Coronary artery (tissue), 2 donors: ENCODE data around the gene SMCHD1.

Source experiments
- DNase-seq: peaks from one replicate; pipeline ENCODE4 v3.0.0-alpha.2; 2017; ENCODE audit warnings: low spot score
- H3K27ac ChIP-seq, 2 donors: fragments of 200-600 bp; sonication (generic); one replicate each; pipeline ENCODE4 v1.5.1; 2016 to 2019
- H3K4me3 ChIP-seq: fragments of 200-600 bp; sonication (generic); 2 replicates; pipeline ENCODE4 v1.5.1; 2016; ENCODE audit warnings: mild to moderate bottlenecking, moderate library complexity
- TF ChIP-seq, protein P1 (sequence below): fragments of 200-600 bp; sonication (generic); IDR thresholded peaks from one replicate; pipeline ENCODE4 v1.5.1; 2019; ENCODE audit warnings: antibody characterized with exemption

Gene SMCHD1

DNA sequence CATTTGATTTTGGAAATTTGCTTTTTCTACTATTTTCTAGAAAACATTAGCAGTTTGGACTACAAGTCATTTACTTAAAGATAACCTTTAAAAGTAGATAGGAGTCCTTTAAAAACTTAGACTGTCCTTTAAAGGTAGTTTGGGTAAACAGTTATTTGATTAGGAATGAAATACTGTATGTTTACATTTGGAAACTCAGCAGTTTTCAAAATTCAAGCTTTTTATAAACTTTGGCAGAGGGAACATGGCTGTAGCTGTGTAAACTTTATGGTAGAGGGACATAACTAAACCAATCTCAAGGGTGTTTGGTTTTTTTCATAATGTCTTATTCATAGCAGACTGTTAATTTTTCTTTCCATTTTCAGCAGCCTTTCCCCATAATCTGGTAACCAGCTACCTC lies 90.7 kb downstream of the SMCHD1 start:
- DNase-seq = no peak
- TF ChIP-seq, protein P1, sequence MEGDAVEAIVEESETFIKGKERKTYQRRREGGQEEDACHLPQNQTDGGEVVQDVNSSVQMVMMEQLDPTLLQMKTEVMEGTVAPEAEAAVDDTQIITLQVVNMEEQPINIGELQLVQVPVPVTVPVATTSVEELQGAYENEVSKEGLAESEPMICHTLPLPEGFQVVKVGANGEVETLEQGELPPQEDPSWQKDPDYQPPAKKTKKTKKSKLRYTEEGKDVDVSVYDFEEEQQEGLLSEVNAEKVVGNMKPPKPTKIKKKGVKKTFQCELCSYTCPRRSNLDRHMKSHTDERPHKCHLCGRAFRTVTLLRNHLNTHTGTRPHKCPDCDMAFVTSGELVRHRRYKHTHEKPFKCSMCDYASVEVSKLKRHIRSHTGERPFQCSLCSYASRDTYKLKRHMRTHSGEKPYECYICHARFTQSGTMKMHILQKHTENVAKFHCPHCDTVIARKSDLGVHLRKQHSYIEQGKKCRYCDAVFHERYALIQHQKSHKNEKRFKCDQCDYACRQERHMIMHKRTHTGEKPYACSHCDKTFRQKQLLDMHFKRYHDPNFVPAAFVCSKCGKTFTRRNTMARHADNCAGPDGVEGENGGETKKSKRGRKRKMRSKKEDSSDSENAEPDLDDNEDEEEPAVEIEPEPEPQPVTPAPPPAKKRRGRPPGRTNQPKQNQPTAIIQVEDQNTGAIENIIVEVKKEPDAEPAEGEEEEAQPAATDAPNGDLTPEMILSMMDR = no peak
- Histone ChIP-seq H3K4me3 (no peak overlapping the region), H3K27ac (no peak overlapping the region)

DNA sequence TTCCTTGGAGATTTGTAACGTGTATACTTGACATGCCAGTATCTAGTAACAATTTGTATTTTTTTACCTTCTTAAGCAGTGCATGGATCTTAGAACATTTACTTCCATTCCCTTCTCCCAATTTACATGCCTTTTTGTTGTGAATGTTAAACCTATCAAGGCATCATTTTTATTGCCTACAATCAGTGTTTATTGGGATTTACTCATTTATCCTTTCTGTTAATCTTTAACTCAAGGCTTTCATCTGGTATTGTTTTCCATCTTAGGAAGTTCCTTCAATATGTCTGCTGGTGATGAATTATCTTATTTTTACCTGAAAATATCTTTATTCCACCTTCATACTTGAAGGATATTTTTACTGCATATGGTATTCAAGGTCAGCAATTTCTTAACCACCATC lies 102.8 kb downstream of the SMCHD1 start:
- no peak for DNase-seq
- TF ChIP-seq, protein P1 = no peak
- H3K4me3 ChIP-seq = no peak overlapping the region
- no peak overlapping the region for H3K27ac ChIP-seq

DNA sequence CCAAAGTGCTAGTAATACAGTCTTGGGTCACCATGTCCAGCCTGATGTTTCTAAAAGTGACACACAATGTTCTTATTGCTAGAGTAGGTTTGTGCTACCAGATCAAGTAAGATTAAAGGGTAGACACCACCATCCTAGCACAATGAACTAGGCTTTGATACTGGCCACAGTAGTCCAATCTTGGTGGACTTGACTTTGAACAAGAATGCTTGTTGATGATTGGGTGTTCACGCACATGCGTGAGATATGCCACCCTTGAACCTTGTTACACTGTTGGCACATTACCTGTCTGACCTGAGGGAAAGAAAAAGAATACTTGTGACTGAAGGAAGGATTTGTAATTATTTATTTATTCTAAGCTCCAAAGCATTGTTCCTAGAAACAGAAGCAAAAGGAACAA lies 119.1 kb downstream of the SMCHD1 start:
- no peak overlapping the region for H3K27ac ChIP-seq
- TF ChIP-seq, protein P1 = no peak
- no peak for DNase-seq
- H3K4me3 ChIP-seq = no peak overlapping the region

DNA sequence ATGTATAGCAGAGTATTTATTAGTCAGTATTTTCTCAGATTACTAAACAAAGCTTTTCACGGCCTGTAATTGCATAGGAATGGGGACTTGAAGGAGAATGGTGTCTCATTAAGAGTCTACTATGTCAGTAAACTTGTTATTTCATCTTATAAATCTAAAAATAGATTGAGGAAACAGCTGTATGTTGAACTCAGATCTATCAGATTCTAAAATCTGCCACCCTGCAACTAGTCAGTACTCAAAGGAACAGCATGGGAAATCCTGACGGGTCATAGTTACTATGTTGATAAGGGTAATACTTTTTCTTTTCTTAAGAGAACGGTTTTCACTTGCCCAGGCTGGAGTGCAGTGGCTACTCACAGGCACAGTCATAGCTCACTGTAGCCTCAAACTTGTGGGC lies 121.1 kb downstream of the SMCHD1 start:
- Histone ChIP-seq H3K4me3 (no peak overlapping the region), H3K27ac (no peak overlapping the region)
- TF ChIP-seq, protein P1 = no peak
- no peak for DNase-seq

DNA sequence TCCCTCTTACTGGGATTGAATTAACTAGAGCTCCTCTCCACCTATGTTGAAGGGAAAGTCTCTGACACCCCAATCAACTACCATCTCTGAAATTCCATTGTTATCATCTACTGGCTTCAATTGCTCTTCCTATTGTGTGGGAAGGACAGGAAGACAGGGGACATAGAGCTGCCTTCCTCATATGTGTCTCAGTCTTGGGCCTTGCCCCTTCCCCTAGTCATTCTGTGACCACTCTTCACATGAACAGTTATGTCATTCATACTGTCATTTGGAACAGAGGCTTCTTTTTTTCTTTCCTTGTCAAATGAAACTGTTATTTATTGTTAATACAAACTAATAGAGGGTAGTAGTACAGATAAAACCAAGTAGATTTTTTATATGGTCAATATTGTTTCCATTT lies 121.7 kb downstream of the SMCHD1 start:
- DNase-seq = no peak
- Histone ChIP-seq H3K4me3 (no peak overlapping the region), H3K27ac (no peak overlapping the region)
- TF ChIP-seq, protein P1 = no peak

DNA sequence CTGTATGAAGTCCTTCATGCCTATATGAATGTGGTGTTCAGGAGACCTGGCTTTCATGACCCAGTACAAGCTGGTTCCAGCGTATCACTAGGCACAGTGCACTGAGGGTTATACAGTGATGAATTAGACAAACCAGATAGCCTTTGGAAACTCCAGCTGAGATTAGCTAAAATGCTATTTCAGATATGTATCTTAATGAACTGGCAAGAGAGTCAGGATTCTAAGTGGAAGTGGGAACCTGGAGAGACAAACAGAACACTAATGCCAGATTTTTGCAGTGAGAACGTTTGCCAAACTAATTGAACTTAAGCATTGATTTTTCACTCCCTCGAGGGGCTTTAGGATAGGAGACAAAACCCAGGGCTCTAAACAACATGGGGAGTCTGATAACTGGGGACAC lies 125.2 kb downstream of the SMCHD1 start:
- Histone ChIP-seq H3K27ac (no peak overlapping the region), H3K4me3 (no peak overlapping the region)
- DNase-seq = no peak
- TF ChIP-seq, protein P1 = no peak

DNA sequence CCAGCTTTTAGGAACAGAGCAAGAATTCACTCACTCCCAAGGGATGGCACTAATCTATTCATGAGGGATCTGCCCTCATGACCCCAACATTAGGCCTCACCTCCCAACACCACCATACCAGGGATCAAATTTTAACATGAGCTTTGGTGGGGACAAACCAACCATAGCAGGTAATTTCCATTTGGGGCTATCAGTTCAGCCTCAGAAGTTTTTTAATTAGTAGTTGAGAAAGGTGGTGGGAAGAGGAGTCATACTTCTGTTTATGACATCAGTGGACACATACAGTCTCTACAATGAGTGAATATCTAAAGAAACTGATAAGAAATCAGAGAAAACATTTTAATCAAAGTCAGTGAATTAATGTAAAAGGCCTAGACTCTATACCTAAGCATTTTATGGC lies 131.7 kb downstream of the SMCHD1 start:
- no peak for DNase-seq
- TF ChIP-seq, protein P1 = no peak
- Histone ChIP-seq H3K4me3 (no peak overlapping the region), H3K27ac (no peak overlapping the region)
